Ishikawa (cell line): ENCODE measurements around the gene SYNPR.

ENCODE experiments used
- CEBPB ChIP-seq: IDR thresholded peaks from 2 replicates; pipeline ENCODE4 v1.6.1; 2012
- CREB1 ChIP-seq: IDR thresholded peaks from 2 replicates; pipeline ENCODE4 v1.6.1; 2012; ENCODE audit warnings: low read depth
- EGR1 ChIP-seq: IDR thresholded peaks from 2 replicates; pipeline ENCODE4 v1.6.1; 2012
- EP300 ChIP-seq: IDR thresholded peaks from 2 replicates; pipeline ENCODE4 v1.6.1; 2012; ENCODE audit warnings: borderline replicate concordance
- FOXM1 ChIP-seq: IDR thresholded peaks from 2 replicates; pipeline ENCODE4 v1.6.1; 2012; ENCODE audit warnings: low read depth, borderline replicate concordance
- MAX ChIP-seq: IDR thresholded peaks from 2 replicates; pipeline ENCODE4 v1.6.1; 2012
- NFIC ChIP-seq: IDR thresholded peaks from 2 replicates; pipeline ENCODE4 v1.6.1; 2012
- RAD21 ChIP-seq: IDR thresholded peaks from 2 replicates; pipeline ENCODE4 v1.6.1; 2012; ENCODE audit warnings: low read depth
- REST ChIP-seq: IDR thresholded peaks from 2 replicates; pipeline ENCODE4 v1.6.1; 2012; ENCODE audit warnings: low read depth, mild to moderate bottlenecking
- TAF1 ChIP-seq: IDR thresholded peaks from 2 replicates; pipeline ENCODE4 v1.6.1; 2012; ENCODE audit warnings: low read depth, mild to moderate bottlenecking
- TCF12 ChIP-seq: IDR thresholded peaks from 2 replicates; pipeline ENCODE4 v1.6.1; 2012; ENCODE audit warnings: low read depth
- TEAD4 ChIP-seq: IDR thresholded peaks from 2 replicates; pipeline ENCODE4 v1.6.1; 2012
- USF1 ChIP-seq: IDR thresholded peaks from 2 replicates; pipeline ENCODE4 v1.6.1; 2012
- YY1 ChIP-seq: IDR thresholded peaks from 2 replicates; pipeline ENCODE4 v1.6.1; 2012; ENCODE audit warnings: low read depth
- ZBTB7A ChIP-seq: IDR thresholded peaks from 2 replicates; pipeline ENCODE4 v1.6.1; 2012; ENCODE audit warnings: low read depth

The SYNPR gene

GRCh38 chr3:63331520-63331919 is 53.4 kb downstream of the SYNPR start:
- TF ChIP-seq TAF1 = no peak
- TF ChIP-seq USF1 = no peak
- no peak for TF ChIP-seq YY1
- no peak for TF ChIP-seq CREB1
- no peak for TF ChIP-seq EGR1
- TF ChIP-seq NFIC = no peak
- no peak for TF ChIP-seq MAX
- no peak for TF ChIP-seq EP300
- TF ChIP-seq FOXM1 = no peak
- TF ChIP-seq ZBTB7A = no peak
- TF ChIP-seq REST = no peak
- TF ChIP-seq TEAD4 = no peak
- TF ChIP-seq CEBPB = no peak
- TF ChIP-seq TCF12 = no peak
- no peak for TF ChIP-seq RAD21

GRCh38 chr3:63333815-63334214 is 55.7 kb downstream of the SYNPR start:
- no peak for TF ChIP-seq EP300
- no peak for TF ChIP-seq MAX
- no peak for TF ChIP-seq RAD21

- TF ChIP-seq MAX (no peak), TCF12 (no peak), CEBPB (no peak), EGR1 (no peak), ZBTB7A (no peak), USF1 (no peak), CREB1 (no peak), REST (no peak)
Observed at GRCh38 chr3:63338351-63338750, 60.2 kb downstream of the SYNPR start.

- no peak for TF ChIP-seq USF1
- TF ChIP-seq NFIC = peak; percentile 30; the same call in 1 of the 2 replicates
Observed at GRCh38 chr3:63343674-63344073, 65.6 kb downstream of the SYNPR start.

- TF ChIP-seq USF1 (no peak), TAF1 (no peak), CEBPB (no peak), MAX (no peak), FOXM1 (no peak), REST (no peak), RAD21 (no peak), YY1 (no peak), NFIC (no peak), TEAD4 (no peak), EP300 (no peak), ZBTB7A (no peak), TCF12 (no peak), EGR1 (no peak)
Observed at GRCh38 chr3:63344661-63345060, 66.6 kb downstream of the SYNPR start.
